HL-60 (cell line): Measurements from ENCODE around the gene HPCA.

Experiments used
- CTCF ChIP-seq: IDR thresholded peaks from one replicate; pipeline ENCODE4 v1.5.1; 2011; ENCODE audit warnings: low read length, control low read depth, inconsistent platforms; ENCODE audit not compliant: insufficient read depth
- GABPA ChIP-seq: IDR thresholded peaks from 2 replicates; pipeline ENCODE4 v1.6.1; 2012; ENCODE audit warnings: low read depth
- POLR2AphosphoS5 ChIP-seq: IDR thresholded peaks from 2 replicates; pipeline ENCODE4 v1.6.1; 2012; ENCODE audit warnings: low read depth
- REST ChIP-seq: IDR thresholded peaks from 2 replicates; pipeline ENCODE4 v1.6.1; 2012; ENCODE audit warnings: low read depth; ENCODE audit not compliant: insufficient replicate concordance
- SPI1 ChIP-seq: IDR thresholded peaks from 2 replicates; pipeline ENCODE4 v1.6.1; 2012; ENCODE audit warnings: low read depth, mild to moderate bottlenecking, borderline replicate concordance

GRCh38 chr1:32894019-32894600 lies 7.8 kb downstream of the HPCA start:
- TF ChIP-seq CTCF (no peak), POLR2AphosphoS5 (no peak), SPI1 (no peak), REST (no peak), GABPA (no peak)
